GM12878 (cell line): Measurements from ENCODE around the gene NDUFV2. TPM values are rescaled to one million over a fixed set of nuclear protein-coding genes. Genes with fewer than 3 reads are reported as not detected.

ENCODE experiments used
- ATF7 ChIP-seq: fragments of 450-650 bp; IDR thresholded peaks from 2 replicates; pipeline ENCODE4 v1.6.1; 2016; ENCODE audit warnings: low read depth, mild to moderate bottlenecking
- BHLHE40 ChIP-seq, 2 experiments: fragments of 450-650 bp in 1 of 2; IDR thresholded peaks; 2 replicates each; pipeline ENCODE4 v1.6.1; 2011 to 2017; ENCODE audit warnings: low read depth in 2 of 2, borderline replicate concordance in 1 of 2, improper control_type of control experiment in 1 of 2, low read length in 1 of 2, mild to moderate bottlenecking in 1 of 2
- CHD1 ChIP-seq: IDR thresholded peaks from 2 replicates; pipeline ENCODE4 v1.6.1; 2012; ENCODE audit warnings: low read depth, low read length, improper control_type of control experiment
- CREB1 ChIP-seq: IDR thresholded peaks from 2 replicates; pipeline ENCODE4 v1.6.1; 2012; ENCODE audit warnings: low read depth, mild to moderate bottlenecking, inconsistent platforms
- EED ChIP-seq: sonication (generic); IDR thresholded peaks from 2 replicates; pipeline ENCODE4 v1.6.1; 2016; ENCODE audit warnings: antibody characterized with exemption, low read depth
- HCFC1 ChIP-seq: fragments of 150-350 bp; IDR thresholded peaks from 2 replicates; pipeline ENCODE4 v1.6.1; 2014; ENCODE audit warnings: low read length
- IRF4 ChIP-seq: IDR thresholded peaks from 2 replicates; pipeline ENCODE4 v1.6.1; 2011; ENCODE audit warnings: low read depth, low read length
- MTA2 ChIP-seq: fragments of 450-650 bp; IDR thresholded peaks from 2 replicates; pipeline ENCODE4 v1.6.1; 2016; ENCODE audit warnings: low read depth, mild to moderate bottlenecking, moderate library complexity
- NFYA ChIP-seq: IDR thresholded peaks from 2 replicates; pipeline ENCODE4 v1.6.1; 2011; ENCODE audit warnings: low read depth, mild to moderate bottlenecking, low read length, improper control_type of control experiment, borderline replicate concordance
- NFYB ChIP-seq: IDR thresholded peaks from 2 replicates; pipeline ENCODE4 v1.6.1; 2011; ENCODE audit warnings: low read depth, mild to moderate bottlenecking, low read length, improper control_type of control experiment, moderate library complexity; ENCODE audit not compliant: insufficient read depth
- PAX8 ChIP-seq: fragments of 450-650 bp; IDR thresholded peaks from 2 replicates; pipeline ENCODE4 v1.6.1; 2017; ENCODE audit warnings: mild to moderate bottlenecking, moderate library complexity
- RAD51 ChIP-seq: fragments of 450-650 bp; IDR thresholded peaks from 2 replicates; pipeline ENCODE4 v1.6.1; 2016; ENCODE audit warnings: moderate library complexity, mild to moderate bottlenecking, inconsistent platforms
- RBBP5 ChIP-seq: fragments of 200-600 bp; sonication (generic); conservative IDR thresholded peaks from 2 replicates; pipeline ENCODE4 v1.6.1; 2016
- STAT3 ChIP-seq: IDR thresholded peaks from 2 replicates; pipeline ENCODE4 v1.6.1; 2011; ENCODE audit warnings: low read depth, low read length, improper control_type of control experiment
- TCF12 ChIP-seq: IDR thresholded peaks from 2 replicates; pipeline ENCODE4 v1.6.1; 2011; ENCODE audit warnings: low read depth, mild to moderate bottlenecking, low read length
- YY1 ChIP-seq: IDR thresholded peaks from 2 replicates; pipeline ENCODE4 v1.6.1; 2011; ENCODE audit warnings: low read depth, mild to moderate bottlenecking, low read length
- polyA plus RNA-seq, 11 experiments: library from polyadenylated mRNA; depleted of rRNA in 4 of 11; unstranded in 6 of 11; stranded (reverse) in 5 of 11; fragments of >200 nt; fragmentation: Nextera tagmentation in 4 of 11; fragmentation: Illumina TruSeq in 1 of 11; extraction: Ambion mirVana in 4 of 11; extraction: Trizol in 1 of 11; gene quantifications; 1 replicate in 1 of 11; 2 replicates in 10 of 11; pipeline versions ENCODE4 v1.2.1 to v1.2.3, GENCODE V29; 2011 to 2016; ENCODE audit warnings: inconsistent platforms in 2 of 11, missing spikeins in 2 of 11, low read depth in 1 of 11
- total RNA-seq, 4 experiments: library from RNA; depleted of rRNA in 3 of 4; stranded (reverse); fragments of >200 nt in 3 of 4; fragmentation: Illumina TruSeq in 1 of 4; extraction: Trizol in 1 of 4; gene quantifications; 2 replicates each; pipeline versions ENCODE4 v1.2.1 to v1.2.3, GENCODE V29; 2013 to 2021
- TF ChIP-seq, protein P1 (sequence below): fragments of 150-350 bp; IDR thresholded peaks from 2 replicates; pipeline ENCODE4 v1.6.1; 2016; ENCODE audit warnings: low read depth, low read length
- TF ChIP-seq, protein P2 (sequence below): fragments of 450-650 bp; IDR thresholded peaks from 2 replicates; pipeline ENCODE4 v1.6.1; 2014; ENCODE audit warnings: mild to moderate bottlenecking
- TF ChIP-seq, protein P3 (sequence below): fragments of 450-650 bp; IDR thresholded peaks from 2 replicates; pipeline ENCODE4 v1.6.1; 2017; ENCODE audit warnings: mild to moderate bottlenecking, moderate library complexity
- TF ChIP-seq, protein P4 (sequence below): fragments of 450-650 bp; IDR thresholded peaks from 2 replicates; pipeline ENCODE4 v1.6.1; 2017; ENCODE audit warnings: low read depth, mild to moderate bottlenecking, moderate library complexity
- TF ChIP-seq, protein P5 (sequence below): IDR thresholded peaks from 2 replicates; pipeline ENCODE4 v1.6.1; 2012; ENCODE audit warnings: low read depth, low read length, improper control_type of control experiment

NDUFV2 gene
- total and polyA plus RNA-seq, 10 of the 15 experiments (the other 5 are each of a cell fraction or from before 2014, with no cell fraction given), result 236 to 590 (median 321) TPM

DNA sequence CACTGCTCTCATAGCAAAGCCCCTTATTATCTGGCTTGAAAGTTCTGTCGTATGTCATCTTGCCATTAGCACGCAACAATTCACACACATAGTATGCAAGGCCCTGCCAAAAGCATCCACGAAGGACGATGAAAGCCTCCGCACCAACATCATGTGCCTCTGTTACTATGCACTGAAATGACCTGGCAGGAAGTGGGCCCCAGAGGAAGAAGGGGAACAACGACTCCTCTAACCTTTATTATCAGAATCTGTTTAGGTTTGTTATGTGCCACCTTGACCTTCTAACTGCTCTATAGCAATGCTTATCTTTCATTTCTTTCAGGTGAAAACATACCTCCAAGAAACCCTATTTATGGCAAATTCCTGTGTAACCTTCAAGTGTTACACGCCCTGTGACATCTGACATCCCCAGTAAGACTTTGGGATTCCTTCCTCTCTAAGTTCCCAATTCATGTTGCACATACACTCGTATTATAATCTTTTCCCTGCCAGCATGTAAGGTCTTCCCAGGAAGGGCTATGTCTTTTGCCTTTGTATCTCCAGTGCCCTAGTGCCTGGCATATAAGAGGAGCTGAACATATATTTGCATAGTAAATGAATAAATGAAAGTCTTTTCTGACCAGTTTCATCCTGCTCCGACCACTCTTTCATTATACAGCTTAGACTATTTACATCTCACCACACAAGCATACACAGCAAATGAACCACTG, 7.0 kb upstream of the NDUFV2 start (continued):
- TF ChIP-seq CREB1 (peak; percentile 73; the same call in 1 of the 2 replicates), ATF7 (no peak), IRF4 (peak; percentile 90), PAX8 (no peak), EED (peak; percentile 74; the same call in 1 of the 2 replicates), HCFC1 (no peak), RAD51 (peak; percentile 35; the same call in 1 of the 2 replicates), RBBP5 (peak; percentile 100), TCF12 (0 out of 2 replicates have a peak, but pooled peaks have one; percentile 12), MTA2 (peak; percentile 53), NFYA (no peak), CHD1 (no peak), BHLHE40 (IDR thresholded peaks at IDR 0.05; ENCODE audit: borderline replicate concordance in 1 of 2, low read depth in 2 of 2, low read length in 1 of 2) (peak; percentile 54 to 63; a peak in 2 of 4 replicates), YY1 (peak; percentile 24; the same call in 1 of the 2 replicates), NFYB (no peak), STAT3 (no peak)
- TF ChIP-seq, protein P1, sequence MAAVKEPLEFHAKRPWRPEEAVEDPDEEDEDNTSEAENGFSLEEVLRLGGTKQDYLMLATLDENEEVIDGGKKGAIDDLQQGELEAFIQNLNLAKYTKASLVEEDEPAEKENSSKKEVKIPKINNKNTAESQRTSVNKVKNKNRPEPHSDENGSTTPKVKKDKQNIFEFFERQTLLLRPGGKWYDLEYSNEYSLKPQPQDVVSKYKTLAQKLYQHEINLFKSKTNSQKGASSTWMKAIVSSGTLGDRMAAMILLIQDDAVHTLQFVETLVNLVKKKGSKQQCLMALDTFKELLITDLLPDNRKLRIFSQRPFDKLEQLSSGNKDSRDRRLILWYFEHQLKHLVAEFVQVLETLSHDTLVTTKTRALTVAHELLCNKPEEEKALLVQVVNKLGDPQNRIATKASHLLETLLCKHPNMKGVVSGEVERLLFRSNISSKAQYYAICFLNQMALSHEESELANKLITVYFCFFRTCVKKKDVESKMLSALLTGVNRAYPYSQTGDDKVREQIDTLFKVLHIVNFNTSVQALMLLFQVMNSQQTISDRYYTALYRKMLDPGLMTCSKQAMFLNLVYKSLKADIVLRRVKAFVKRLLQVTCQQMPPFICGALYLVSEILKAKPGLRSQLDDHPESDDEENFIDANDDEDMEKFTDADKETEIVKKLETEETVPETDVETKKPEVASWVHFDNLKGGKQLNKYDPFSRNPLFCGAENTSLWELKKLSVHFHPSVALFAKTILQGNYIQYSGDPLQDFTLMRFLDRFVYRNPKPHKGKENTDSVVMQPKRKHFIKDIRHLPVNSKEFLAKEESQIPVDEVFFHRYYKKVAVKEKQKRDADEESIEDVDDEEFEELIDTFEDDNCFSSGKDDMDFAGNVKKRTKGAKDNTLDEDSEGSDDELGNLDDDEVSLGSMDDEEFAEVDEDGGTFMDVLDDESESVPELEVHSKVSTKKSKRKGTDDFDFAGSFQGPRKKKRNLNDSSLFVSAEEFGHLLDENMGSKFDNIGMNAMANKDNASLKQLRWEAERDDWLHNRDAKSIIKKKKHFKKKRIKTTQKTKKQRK, result no peak
- TF ChIP-seq, protein P2, sequence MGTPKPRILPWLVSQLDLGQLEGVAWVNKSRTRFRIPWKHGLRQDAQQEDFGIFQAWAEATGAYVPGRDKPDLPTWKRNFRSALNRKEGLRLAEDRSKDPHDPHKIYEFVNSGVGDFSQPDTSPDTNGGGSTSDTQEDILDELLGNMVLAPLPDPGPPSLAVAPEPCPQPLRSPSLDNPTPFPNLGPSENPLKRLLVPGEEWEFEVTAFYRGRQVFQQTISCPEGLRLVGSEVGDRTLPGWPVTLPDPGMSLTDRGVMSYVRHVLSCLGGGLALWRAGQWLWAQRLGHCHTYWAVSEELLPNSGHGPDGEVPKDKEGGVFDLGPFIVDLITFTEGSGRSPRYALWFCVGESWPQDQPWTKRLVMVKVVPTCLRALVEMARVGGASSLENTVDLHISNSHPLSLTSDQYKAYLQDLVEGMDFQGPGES, result no peak
- TF ChIP-seq, protein P3, sequence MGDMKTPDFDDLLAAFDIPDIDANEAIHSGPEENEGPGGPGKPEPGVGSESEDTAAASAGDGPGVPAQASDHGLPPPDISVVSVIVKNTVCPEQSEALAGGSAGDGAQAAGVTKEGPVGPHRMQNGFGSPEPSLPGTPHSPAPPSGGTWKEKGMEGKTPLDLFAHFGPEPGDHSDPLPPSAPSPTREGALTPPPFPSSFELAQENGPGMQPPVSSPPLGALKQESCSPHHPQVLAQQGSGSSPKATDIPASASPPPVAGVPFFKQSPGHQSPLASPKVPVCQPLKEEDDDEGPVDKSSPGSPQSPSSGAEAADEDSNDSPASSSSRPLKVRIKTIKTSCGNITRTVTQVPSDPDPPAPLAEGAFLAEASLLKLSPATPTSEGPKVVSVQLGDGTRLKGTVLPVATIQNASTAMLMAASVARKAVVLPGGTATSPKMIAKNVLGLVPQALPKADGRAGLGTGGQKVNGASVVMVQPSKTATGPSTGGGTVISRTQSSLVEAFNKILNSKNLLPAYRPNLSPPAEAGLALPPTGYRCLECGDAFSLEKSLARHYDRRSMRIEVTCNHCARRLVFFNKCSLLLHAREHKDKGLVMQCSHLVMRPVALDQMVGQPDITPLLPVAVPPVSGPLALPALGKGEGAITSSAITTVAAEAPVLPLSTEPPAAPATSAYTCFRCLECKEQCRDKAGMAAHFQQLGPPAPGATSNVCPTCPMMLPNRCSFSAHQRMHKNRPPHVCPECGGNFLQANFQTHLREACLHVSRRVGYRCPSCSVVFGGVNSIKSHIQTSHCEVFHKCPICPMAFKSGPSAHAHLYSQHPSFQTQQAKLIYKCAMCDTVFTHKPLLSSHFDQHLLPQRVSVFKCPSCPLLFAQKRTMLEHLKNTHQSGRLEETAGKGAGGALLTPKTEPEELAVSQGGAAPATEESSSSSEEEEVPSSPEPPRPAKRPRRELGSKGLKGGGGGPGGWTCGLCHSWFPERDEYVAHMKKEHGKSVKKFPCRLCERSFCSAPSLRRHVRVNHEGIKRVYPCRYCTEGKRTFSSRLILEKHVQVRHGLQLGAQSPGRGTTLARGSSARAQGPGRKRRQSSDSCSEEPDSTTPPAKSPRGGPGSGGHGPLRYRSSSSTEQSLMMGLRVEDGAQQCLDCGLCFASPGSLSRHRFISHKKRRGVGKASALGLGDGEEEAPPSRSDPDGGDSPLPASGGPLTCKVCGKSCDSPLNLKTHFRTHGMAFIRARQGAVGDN, result peak; percentile 95
- TF ChIP-seq, protein P4, sequence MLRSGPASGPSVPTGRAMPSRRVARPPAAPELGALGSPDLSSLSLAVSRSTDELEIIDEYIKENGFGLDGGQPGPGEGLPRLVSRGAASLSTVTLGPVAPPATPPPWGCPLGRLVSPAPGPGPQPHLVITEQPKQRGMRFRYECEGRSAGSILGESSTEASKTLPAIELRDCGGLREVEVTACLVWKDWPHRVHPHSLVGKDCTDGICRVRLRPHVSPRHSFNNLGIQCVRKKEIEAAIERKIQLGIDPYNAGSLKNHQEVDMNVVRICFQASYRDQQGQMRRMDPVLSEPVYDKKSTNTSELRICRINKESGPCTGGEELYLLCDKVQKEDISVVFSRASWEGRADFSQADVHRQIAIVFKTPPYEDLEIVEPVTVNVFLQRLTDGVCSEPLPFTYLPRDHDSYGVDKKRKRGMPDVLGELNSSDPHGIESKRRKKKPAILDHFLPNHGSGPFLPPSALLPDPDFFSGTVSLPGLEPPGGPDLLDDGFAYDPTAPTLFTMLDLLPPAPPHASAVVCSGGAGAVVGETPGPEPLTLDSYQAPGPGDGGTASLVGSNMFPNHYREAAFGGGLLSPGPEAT, result 0 out of 2 replicates have a peak, but pooled peaks have one; percentile 15
- TF ChIP-seq, protein P5, sequence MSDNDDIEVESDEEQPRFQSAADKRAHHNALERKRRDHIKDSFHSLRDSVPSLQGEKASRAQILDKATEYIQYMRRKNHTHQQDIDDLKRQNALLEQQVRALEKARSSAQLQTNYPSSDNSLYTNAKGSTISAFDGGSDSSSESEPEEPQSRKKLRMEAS, result peak; percentile 63
